ENCODE data around the gene CSF1.
"Not testable (repeated sequence)": the region's sequence is repeated elsewhere in the genome, so short reads cannot be mapped to it uniquely, and the experiment has no call there.

Gene CSF1

DNA sequence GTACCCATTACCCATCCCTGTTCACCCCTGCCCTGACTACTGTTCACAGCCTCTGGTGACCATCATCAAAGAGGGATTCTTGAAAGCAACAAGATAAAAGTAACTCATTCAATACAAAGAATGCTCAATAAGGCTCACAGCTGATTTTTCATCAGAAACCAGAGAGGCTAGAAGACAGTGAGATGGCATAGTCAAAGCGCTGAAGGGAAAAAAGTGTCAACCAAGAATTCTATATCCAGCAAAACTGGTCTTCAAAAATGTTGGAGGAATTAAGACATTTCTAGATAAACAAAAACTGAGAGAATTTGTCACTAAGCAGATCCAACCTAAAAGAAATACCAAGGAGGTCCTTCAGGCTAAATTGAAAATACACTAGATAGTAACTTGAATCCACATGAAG, 27.1 kb downstream of the CSF1 start:
- no peak for DNase-seq (ENCODE audit: low read depth in 2 of 2)

DNA sequence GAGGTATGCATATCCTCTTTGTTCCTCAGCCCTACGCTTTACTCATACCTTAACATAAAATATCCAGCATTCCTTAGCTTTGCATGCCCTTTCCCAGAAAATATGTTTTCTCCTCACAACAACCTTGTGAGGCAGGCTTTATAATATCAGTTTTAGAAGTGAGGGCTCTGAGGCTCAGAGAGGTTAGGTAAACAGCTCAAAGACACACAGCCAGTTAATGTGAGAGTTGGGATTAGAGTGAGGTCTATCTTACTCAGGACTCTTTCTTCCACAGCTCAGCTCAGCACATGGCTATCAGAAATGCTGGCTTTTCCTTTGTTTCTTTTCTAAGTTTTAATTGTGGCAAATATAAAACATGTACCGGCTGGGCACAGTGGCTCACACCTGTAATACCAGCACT, 27.9 kb downstream of the CSF1 start:
- no peak for DNase-seq (ENCODE audit: low read depth in 2 of 2)

DNA sequence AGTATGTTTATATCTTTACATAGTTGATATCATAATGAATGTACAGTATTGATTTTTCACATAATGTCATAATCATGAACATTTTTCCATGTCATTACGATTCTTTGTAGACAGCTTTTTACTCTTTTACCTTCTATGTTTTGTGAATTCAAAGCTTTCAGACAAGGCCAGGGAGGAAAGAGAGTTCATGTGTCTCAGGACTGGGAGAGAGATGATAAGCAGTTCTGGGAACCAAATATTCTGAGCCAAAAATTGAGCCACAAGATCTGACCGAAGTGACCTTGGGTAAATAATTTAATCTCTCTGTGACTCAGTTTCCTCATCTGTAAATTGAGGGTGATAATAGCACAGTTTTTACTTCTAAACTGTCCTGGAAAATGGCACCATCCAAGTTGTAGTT, 31.8 kb downstream of the CSF1 start:
- DNase-seq (ENCODE audit: low read depth in 2 of 2), result no peak

DNA sequence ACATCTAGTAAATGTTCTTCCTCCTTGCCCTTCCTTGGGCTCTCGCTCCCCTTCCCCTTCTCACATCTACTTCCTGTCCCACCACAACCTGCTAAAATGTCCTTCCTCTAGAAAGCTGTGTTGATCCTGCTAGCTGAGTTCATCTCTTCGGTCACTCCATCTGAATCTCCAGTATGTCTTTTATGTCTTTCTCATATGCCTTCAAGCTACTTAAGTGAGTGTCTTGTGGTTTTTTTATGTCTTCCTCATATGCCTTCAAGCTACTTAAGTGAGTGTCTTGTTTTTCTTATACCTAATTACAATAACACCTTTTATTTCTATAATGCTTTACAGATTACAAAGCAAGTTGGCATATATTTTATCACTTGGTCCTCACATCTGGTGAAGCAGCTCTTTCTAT, 33.9 kb downstream of the CSF1 start:
- no peak for DNase-seq (ENCODE audit: low read depth in 2 of 2)

DNA sequence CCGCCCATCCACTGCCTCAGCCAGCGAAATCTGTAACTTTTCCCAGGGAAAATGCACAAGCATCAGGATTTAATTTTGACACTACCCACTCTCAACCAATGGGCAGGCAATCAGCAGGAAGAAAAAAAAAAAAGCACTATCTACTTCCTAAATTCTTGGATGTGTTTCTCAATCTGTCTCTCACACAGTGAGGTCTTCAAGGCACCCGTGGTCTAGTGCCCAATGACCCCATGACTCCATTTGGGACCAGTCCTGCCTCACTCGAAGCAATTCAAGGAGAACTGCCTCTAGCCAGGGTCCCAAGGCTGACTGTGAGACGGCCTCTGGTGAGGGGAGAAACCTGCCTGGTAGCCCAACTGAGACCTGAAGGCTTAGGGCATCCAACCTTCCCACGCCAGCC, 35.9 kb downstream of the CSF1 start:
- no peak for DNase-seq (ENCODE audit: low read depth in 2 of 2)

DNA sequence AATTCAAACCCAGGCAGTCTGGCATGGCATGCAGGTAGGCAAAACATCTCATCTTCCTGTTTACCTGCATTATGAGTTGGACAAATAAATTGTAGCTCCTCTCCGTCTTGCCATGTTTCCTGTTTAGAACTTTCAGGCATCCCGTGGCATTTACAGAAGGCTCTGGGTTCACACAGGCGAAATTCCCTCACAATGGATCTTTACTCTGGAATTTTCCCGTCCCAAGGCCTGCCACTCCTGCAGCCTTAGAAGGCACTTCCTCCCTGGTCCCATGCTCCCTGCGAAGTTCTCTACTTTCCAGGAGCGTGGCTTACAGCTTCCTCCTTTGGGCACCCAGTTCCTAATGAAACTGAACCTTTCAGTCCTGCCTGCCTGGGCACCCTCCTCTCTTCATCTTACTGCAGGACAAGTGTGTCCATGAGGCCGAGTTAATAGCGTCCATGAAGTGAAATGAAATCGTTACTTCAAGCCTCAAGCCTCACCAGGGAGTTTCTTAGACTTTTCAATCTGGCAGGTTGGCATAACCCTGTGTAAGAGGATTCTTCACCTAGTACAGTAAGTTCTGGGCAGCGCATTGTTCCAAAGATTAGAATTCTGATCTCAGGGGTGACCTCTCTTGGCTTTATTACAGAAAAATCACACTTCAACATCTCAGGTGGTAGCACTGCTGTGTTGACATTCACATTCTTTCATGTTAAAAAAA, 37.1 kb downstream of the CSF1 start:
- no peak for DNase-seq (ENCODE audit: low read depth in 2 of 2)

DNA sequence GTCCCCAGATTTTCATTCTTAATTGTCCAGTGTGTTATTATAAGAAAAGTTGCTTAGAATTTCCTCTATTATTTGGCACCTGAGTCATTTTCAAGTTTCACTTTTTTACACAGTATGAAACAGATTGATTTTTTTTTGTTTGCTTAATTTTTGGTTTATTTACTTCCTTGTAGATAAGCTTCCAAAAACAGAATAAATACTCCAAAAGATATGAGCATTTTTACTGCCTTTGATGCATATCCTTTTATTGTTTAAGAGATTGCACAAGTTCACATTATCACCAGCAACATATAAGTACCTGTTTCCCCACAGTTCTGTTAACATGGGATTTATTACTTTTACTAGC, 37.6 kb downstream of the CSF1 start:
- DNase-seq (ENCODE audit: low read depth in 2 of 2), result no peak

DNA sequence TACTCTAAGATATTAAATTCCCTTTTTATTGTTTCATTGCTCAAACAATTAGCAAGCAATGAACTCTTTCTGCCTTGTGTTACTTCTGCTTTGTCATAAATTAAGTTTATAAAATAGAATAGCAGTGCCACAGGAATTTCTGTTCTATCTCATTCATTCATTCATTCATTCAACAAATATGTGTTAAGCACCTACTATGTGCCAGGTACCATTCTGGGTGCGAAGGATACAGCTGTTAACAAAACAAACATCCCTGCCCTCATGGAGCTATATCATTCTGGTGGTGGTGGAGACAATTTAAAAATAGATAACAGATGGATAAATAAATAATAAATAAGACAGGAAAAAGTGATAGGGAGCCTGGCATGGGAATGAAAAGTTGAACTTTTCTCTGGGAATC, 39.4 kb downstream of the CSF1 start:
- no peak for DNase-seq (ENCODE audit: low read depth in 2 of 2)

DNA sequence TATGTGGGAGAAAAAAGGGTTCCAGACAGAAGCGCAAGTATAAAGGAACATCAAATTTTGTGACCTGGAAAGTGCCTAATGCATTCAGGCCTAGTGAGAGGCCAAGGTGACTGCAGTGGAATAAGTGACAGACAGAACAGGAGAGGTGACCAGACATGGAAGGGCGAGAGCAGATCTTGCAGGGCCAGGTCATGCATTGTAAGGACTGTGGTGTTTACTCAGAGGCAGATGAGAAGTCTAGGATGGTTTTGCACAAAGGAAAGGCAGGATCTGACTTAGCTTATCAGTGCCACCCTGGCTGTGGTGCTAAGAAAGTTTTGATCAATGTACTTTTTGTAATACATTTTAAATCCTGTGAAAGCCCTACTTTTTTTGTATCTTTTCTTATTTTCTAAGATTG, 39.9 kb downstream of the CSF1 start:
- no peak for DNase-seq (ENCODE audit: low read depth in 2 of 2)

DNA sequence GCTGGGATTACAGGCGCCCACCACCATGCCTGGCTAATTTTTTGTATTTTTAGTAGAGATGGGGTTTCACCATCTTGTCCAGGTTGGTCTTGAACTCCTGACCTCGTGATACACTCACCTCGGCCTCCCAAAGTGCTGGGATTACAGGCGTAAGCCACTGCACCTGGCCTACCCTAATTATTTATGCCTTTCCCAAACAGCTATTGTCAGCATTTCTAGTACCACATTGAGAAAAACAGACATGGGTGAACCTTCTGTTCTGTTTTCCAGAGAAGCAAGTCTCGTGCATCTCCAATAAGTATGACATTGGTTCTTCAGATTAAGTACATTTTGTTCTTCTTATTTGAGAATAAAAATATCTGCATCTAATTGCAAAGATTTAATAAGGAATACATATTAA, 40.9 kb downstream of the CSF1 start:
- DNase-seq (ENCODE audit: low read depth in 2 of 2), result not testable (repeated sequence)

DNA sequence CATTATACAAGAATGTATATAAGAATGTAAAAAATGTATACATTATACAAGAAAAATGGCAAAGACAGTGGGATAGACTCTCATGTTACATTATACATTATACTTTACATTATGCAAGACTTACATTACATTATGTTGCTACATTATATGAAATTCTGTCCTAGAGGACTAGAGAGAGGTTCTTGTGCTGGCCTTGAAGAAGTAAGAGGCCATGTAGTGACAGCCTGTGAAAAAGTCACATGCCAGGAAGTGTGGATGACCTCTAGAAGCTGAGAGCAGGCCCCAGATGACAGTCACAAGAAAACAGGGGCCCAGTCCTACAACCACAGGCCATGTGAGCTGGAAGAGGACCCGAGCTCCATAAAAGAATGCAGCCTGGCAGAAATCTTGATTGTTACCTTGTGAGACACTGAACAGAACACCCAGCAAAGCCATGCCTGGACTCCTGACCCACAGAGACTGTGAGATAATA, 43.4 kb downstream of the CSF1 start:
- DNase-seq (ENCODE audit: low read depth in 2 of 2), result no peak

DNA sequence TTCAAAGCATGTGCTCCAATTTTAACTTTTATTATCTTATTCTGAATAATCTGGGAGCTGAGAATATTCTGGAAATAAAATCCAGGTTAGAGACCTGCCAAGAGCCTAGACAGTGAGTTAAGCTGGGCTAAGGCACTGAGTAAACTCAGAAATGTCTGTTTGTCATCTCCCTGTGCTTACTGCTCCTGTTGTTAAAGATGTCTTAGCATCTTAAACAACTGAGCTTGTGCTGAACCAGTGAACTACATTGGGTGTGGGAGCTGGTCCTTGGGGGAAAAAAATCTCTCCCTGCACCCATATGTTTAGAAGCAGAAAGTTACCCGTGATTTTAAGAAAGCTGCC, 49.0 kb downstream of the CSF1 start:
- no peak for DNase-seq (ENCODE audit: low read depth in 2 of 2)

DNA sequence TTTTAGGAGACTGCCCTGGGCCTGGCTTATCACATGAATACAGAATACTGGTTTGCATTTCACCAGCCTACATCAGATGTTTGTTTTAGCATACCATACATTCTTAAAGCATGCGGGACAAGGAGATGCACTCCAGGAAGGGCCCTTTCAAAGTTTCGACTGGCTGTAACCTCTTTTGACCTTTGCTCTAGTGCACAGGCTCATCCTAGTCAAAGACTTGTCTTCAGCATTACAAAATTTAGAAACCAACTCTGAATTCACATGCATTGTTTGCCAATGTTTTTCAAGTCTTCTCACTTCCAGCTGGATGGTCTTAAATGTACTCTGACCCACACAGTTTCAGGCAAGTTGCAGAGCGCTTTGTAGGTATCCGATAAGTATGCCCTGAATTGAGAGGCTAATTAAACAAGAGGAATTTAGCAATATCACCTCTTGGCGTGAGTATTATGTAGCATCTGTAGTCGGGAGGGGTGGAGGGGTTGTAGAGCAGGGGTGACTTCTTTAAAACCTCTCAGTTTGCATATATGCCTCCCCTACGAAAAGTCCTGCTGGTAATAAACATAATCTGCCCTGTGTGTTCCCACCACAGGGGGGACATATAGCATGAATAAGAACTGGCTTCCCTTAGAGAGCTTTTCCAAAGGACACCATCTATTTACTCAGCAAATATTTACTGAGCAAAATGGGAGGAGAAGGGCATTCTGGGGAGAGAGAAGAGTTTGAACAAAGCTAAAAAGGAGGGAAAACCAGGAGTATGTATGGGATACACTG, 49.5 kb downstream of the CSF1 start:
- DNase-seq (ENCODE audit: low read depth in 2 of 2), result no peak

DNA sequence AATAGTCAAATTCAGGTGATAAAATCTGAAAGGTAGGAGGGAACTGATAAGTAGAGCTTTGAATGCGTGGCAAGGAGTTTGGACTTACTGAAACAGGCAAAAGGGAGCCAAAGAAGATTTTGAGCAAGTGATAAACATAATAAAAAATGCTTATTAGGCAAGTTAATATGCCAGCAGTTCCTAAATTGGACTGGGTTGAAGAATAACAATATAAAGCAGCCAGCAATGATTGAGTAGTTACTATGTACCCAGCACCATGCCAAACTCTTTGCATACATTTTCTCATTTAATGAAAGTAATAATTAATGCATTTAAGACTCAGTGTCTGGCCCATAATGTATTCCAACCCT, 50.1 kb downstream of the CSF1 start:
- no peak for DNase-seq (ENCODE audit: low read depth in 2 of 2)

DNA sequence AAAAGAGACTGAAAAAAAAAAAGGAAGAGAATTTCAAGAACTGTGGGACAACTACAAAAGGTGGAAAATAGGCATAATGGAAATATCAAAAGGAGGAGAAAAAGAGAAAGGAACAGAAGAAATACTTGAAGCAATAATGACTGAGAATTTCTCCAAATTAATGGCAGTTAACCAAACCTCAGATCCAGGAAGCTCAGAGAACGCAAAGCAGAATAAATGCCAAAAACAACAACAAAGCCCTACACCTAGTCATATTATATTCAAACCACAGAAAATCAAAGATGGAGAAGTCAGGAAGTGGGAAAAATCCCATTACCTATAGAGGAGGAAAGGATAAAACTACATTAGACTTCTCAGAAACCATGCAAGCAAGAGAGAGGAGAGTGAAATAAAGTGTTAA, 53.2 kb downstream of the CSF1 start:
- no peak for DNase-seq (ENCODE audit: low read depth in 2 of 2)

DNA sequence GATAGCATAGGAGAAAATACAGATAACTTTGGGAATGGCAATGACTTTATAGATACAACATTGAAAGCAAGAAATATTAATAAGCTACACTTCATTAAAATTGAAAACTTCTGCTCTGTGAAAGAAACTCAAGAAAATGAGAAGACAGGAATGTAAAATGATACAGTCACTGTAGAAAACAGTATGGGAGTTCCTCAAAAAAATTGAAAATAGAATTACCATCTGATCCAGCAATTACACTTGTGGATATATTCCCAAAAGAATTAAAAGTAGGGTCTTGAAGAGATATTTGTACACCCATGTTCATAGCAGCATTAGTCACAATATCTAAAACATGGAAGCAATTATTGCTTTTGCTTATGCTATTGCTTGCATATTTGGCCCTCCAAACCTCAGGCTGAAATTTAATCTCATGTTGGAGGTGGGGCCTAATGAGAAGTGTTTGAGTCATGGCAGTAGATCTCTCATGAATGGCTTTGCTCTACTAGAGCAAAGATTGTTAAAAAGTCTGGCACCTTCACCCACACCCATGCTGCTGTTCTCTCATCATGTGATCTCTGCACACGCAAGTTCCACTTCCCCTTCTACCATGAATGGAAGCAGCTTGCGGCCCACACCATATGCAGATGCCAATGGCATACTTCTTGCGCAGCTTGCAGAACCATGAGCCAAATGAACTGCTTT, 58.6 kb downstream of the CSF1 start:
- DNase-seq (ENCODE audit: low read depth in 2 of 2), result no peak

DNA sequence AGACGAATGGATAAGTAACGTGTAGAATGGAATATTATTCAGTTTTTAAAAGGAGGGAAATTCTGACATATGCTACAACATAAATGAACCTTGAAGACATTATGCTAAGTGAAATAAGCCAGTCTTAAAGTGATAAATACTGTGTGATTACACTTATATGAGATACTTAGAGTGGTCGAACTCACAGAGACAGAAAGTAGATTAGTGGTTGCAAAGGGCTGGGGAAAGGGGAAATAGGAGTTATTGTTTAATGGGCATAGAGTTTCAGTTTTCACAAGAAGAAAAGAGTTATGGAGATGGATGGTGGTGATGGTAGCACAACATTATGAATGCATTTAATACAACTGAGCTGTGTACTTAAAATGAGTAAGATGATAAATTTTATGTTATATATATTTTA, 59.3 kb downstream of the CSF1 start:
- no peak for DNase-seq (ENCODE audit: low read depth in 2 of 2)

DNA sequence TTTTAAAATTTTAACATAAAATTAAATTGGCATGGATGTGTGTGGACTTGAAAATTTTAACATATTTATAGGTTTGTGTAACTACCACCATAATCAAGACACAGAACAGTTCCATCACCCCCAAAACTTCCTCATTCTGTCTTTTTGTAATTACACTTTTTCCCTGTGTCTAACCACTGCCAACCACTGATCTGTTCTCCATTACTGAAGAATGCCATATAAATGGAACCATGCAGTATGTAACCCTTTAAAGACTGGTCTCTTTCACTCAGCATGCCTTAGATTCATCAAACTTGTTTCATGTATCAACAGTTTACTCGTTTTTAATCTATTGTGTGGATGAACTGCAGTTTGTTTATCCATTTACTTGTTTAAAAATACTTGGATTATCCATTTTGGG, 60.9 kb downstream of the CSF1 start:
- no peak for DNase-seq (ENCODE audit: low read depth in 2 of 2)

DNA sequence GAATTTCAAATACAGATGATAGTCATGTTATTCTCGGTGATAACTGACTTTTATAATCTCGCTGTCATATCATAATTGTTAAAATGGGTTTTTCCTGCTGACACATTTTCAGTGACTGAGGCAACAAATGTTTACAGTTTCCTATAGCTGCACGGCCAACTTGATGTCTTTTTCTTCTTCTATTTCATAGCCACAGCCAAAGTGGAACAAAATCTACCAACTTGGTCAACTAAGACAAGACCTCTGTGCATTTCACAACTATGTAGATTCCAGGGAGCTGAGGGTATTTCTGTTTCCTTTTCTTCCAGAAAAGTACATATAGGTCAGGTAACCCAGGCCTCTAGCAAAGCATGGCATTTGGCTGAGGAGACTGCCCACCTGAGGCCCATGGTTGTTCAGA, 63.5 kb downstream of the CSF1 start:
- DNase-seq (ENCODE audit: low read depth in 2 of 2), result no peak

DNA sequence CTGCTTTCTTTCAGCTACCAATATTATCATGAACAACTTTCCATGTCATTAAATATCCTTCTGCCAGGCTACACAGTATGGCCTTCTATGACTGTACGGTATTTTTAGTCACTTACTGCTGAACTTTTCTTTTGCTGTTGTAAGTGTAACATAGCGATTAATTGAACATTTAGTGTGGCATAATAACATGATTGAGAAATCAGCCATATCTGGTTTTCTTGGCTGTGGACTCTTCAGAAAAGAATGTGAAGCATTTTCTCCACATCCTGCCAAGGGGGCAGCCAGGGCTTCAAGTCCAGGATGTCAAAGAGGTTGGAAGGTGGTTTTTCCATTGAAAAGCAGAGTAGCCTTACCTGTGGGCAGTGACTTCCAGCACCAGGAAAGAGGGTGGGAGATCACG, 65.1 kb downstream of the CSF1 start:
- DNase-seq (ENCODE audit: low read depth in 2 of 2), result no peak

DNA sequence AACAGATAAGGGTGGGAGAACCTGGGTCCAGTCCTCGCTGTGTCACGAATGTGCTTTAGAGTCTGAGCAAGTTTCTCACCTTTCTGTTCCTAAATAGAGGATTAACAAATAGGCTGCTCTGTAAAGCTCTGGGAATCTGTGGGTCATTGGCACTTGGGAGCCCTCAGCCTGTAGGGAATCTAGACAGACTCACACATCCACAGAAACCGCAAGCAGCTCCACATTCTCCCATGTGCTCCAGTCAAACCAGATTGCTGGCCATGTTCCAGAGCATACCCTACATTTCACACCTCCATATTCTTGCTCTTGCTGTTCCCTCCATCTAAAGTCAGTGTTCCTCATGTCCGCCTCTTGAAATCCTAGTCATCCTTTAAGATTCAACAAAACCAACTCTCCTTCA, 66.1 kb downstream of the CSF1 start:
- no peak for DNase-seq (ENCODE audit: low read depth in 2 of 2)

DNA sequence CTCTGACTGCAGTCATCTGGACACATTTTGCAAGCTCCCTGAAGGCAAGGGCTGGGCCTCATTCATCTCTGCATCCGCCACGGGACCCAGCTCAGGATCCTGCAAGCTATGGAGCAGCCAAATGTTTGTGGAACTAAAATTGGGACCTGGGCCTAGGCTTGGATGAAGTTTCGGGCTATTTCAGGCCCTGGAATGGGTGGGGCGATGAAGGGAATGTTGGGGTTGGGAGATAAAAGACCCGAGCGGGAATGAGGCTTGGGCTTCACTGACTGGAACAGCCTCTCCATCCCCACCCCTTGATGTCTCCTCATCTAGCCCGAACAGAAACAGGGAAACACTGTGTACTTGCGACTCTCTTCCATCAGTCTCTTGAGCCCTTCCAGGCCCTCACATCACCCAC, 66.6 kb downstream of the CSF1 start:
- DNase-seq (ENCODE audit: low read depth in 2 of 2), result no peak

DNA sequence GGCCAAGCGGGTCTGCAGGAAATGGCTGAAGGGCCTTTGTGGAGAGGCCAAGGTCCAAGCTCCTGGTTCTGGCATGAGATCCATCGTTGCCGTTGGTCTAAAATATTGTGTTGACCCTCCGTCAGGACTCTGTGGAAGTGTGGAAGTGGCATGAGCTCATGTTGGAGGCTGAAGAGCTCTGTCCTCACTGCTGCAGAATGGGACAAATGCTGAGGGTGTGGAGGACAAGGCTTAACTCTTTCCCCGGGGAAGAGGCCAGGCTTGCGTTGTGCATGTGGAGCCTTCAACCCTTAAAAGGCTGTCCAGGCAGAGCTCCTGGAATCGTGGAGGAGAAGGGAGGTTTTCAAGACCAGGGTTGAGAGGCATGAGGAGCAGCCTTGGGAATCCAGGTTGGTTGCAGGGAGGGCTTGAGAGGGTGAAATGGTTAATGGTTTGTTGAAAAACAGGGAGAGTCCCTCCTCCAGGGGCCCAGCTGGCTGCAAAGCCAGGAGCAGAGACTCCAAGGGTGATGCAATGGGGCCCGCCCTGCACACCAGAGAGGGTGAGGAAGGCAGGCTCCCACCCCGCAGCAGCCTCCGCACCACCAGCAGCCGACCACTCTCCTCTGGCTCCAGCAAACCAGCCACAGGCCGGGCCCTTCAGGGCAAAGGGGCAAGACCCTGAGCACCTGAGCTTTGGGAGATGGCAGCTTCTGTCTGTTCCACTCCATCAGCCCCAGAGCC, 67.2 kb downstream of the CSF1 start:
- no peak for DNase-seq (ENCODE audit: low read depth in 2 of 2)
